Measurements from ENCODE around the gene B3GALT4. TPM values are rescaled to one million over a fixed set of nuclear protein-coding genes. Genes with fewer than 3 reads are reported as not detected.

B3GALT4 gene
- total and polyA plus RNA-seq, 2 of the 13 experiments (the other 11 are each of a cell fraction or from before 2014, with no cell fraction given): 0.04 to 0.27 TPM

- peak; percentile 87 for TF ChIP-seq SMC3 (IDR thresholded peaks at IDR 0.05; ENCODE audit: low read length)
- peak; percentile 11; the same call in 1 of the 2 replicates for TF ChIP-seq ZNF746 (CRISPR knock-in tag; IDR thresholded peaks at IDR 0.05)
- TF ChIP-seq RBM39 (IDR thresholded peaks at IDR 0.05; ENCODE audit: low read depth, low read length, poor library complexity, severe bottlenecking): no peak
- no peak for TF ChIP-seq SCMH1 (CRISPR knock-in tag; IDR thresholded peaks at IDR 0.05; ENCODE audit: borderline replicate concordance)
- TF ChIP-seq THAP7 (CRISPR knock-in tag; IDR thresholded peaks at IDR 0.05): no peak
- no peak for TF ChIP-seq ZHX1 (CRISPR knock-in tag; IDR thresholded peaks at IDR 0.05; ENCODE audit: low read depth)
- no peak for TF ChIP-seq SKI (IDR thresholded peaks at IDR 0.05; ENCODE audit: partially characterized antibody)
- peak; percentile 36; the same call in 1 of the 2 replicates for TF ChIP-seq HCFC1 (IDR thresholded peaks at IDR 0.05; ENCODE audit: low read depth, low read length)
- no peak for TF ChIP-seq TMF1 (CRISPR knock-in tag; IDR thresholded peaks at IDR 0.05; ENCODE audit: low read depth)
- TF ChIP-seq ZNF782 (CRISPR knock-in tag; IDR thresholded peaks at IDR 0.05; ENCODE audit: borderline replicate concordance): no peak; the same call in 1 of the 2 replicates
- no peak for TF ChIP-seq JUND (CRISPR knock-in tag; IDR thresholded peaks at IDR 0.05)
- TF ChIP-seq BCL6 (CRISPR knock-in tag; IDR thresholded peaks at IDR 0.05): peak; percentile 61
- no peak for TF ChIP-seq REXO4 (CRISPR knock-in tag; IDR thresholded peaks at IDR 0.05; ENCODE audit: borderline replicate concordance)
- TF ChIP-seq THAP9 (CRISPR knock-in tag; IDR thresholded peaks at IDR 0.05; ENCODE audit: borderline replicate concordance): no peak
- TF ChIP-seq SP4 (CRISPR knock-in tag; IDR thresholded peaks at IDR 0.05): no peak
- TF ChIP-seq, protein P1, sequence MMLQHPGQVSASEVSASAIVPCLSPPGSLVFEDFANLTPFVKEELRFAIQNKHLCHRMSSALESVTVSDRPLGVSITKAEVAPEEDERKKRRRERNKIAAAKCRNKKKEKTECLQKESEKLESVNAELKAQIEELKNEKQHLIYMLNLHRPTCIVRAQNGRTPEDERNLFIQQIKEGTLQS (CRISPR knock-in tag; IDR thresholded peaks at IDR 0.05): 0 out of 2 replicates have a peak, but pooled peaks have one; percentile 10
- TF ChIP-seq, protein P2, sequence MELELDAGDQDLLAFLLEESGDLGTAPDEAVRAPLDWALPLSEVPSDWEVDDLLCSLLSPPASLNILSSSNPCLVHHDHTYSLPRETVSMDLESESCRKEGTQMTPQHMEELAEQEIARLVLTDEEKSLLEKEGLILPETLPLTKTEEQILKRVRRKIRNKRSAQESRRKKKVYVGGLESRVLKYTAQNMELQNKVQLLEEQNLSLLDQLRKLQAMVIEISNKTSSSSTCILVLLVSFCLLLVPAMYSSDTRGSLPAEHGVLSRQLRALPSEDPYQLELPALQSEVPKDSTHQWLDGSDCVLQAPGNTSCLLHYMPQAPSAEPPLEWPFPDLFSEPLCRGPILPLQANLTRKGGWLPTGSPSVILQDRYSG (CRISPR knock-in tag; IDR thresholded peaks at IDR 0.05): no peak
- TF ChIP-seq ZNF124 (CRISPR knock-in tag; IDR thresholded peaks at IDR 0.05): peak; percentile 48; the same call in 1 of the 2 replicates
- no peak for TF ChIP-seq AGO1 (IDR thresholded peaks at IDR 0.05; ENCODE audit: low read depth, low read length, poor library complexity, severe bottlenecking)
- no peak for TF ChIP-seq NFIB (CRISPR knock-in tag; IDR thresholded peaks at IDR 0.05; ENCODE audit: borderline replicate concordance)
- no peak for TF ChIP-seq ZNF333 (CRISPR knock-in tag; IDR thresholded peaks at IDR 0.05; ENCODE audit: borderline replicate concordance)
These were observed 28.8 kb upstream of the B3GALT4 start (continued) for GRCh38 chr6:33247977-33248642.
